UCSD-AML1 (cell line): Measurements from ENCODE around the gene TARDBP.
A peak's percentile ranks its signal among the peaks of the same experiment; 100 is the strongest.
"Not testable (repeated sequence)": the region's sequence is repeated elsewhere in the genome, so short reads cannot be mapped to it uniquely, and the experiment has no call there.

Experiments
- DNase-seq: peaks from one replicate; lab custom pipeline; 2025; ENCODE audit not compliant: unreplicated experiment; lab: John Stamatoyannopoulos, UW

TARDBP gene

GRCh38 chr1:10992004-10992403, 20.4 kb upstream of the TARDBP start:
- not testable (repeated sequence) for DNase-seq

GRCh38 chr1:10992864-10993263, 19.6 kb upstream of the TARDBP start:
- no peak for DNase-seq

- no peak for DNase-seq
These were observed 16.4 kb upstream of the TARDBP start for GRCh38 chr1:10996100-10996499.

- DNase-seq = no peak
These were observed 11.9 kb upstream of the TARDBP start for GRCh38 chr1:11000526-11000925.

GRCh38 chr1:11013160-11013531, 692 bp downstream of the TARDBP start:
- no peak for DNase-seq

GRCh38 chr1:11019358-11019757, 6.9 kb downstream of the TARDBP start:
- DNase-seq = not testable (repeated sequence)

GRCh38 chr1:11019971-11020370, 7.5 kb downstream of the TARDBP start:
- DNase-seq = no peak

- no peak for DNase-seq
These were observed 10.7 kb downstream of the TARDBP start for GRCh38 chr1:11023201-11023600.

GRCh38 chr1:11024154-11024873, 11.9 kb downstream of the TARDBP start:
- no peak for DNase-seq

- DNase-seq = no peak
These were observed 12.4 kb downstream of the TARDBP start for GRCh38 chr1:11024874-11025203.

- no peak for DNase-seq
These were observed 13.2 kb downstream of the TARDBP start for GRCh38 chr1:11025618-11026017.

GRCh38 chr1:11026052-11026451, 13.6 kb downstream of the TARDBP start:
- no peak for DNase-seq

GRCh38 chr1:11026903-11027302, 14.4 kb downstream of the TARDBP start:
- DNase-seq = no peak

- no peak for DNase-seq
These were observed 14.9 kb downstream of the TARDBP start for GRCh38 chr1:11027316-11027715.

GRCh38 chr1:11028018-11028417, 15.6 kb downstream of the TARDBP start:
- DNase-seq = no peak

GRCh38 chr1:11030865-11031264, 18.4 kb downstream of the TARDBP start:
- no peak for DNase-seq

GRCh38 chr1:11031624-11032262, 19.3 kb downstream of the TARDBP start:
- DNase-seq = no peak

GRCh38 chr1:11037019-11037739, 24.7 kb downstream of the TARDBP start:
- DNase-seq = not testable (repeated sequence)

- peak; percentile 81 for DNase-seq
These were observed 25.3 kb downstream of the TARDBP start for GRCh38 chr1:11037740-11038182.

- DNase-seq = no peak
These were observed 27.1 kb downstream of the TARDBP start for GRCh38 chr1:11039351-11040104.

- not testable (repeated sequence) for DNase-seq
These were observed 27.6 kb downstream of the TARDBP start for GRCh38 chr1:11040105-11040429.

GRCh38 chr1:11041048-11041447, 28.6 kb downstream of the TARDBP start:
- no peak for DNase-seq
